HG02610 (cell line): ENCODE measurements around the gene CEACAM8.
"Not testable (repeated sequence)": the region's sequence is repeated elsewhere in the genome, so short reads cannot be mapped to it uniquely, and the experiment has no call there.

Experiments
- ATAC-seq: cut with Tn5 transposase; IDR thresholded peaks from one replicate; pipeline ENCODE4 v1.9.1; 2021; ENCODE audit warnings: mild to moderate bottlenecking, moderate library complexity; ENCODE audit not compliant: unreplicated experiment

The CEACAM8 gene

DNA sequence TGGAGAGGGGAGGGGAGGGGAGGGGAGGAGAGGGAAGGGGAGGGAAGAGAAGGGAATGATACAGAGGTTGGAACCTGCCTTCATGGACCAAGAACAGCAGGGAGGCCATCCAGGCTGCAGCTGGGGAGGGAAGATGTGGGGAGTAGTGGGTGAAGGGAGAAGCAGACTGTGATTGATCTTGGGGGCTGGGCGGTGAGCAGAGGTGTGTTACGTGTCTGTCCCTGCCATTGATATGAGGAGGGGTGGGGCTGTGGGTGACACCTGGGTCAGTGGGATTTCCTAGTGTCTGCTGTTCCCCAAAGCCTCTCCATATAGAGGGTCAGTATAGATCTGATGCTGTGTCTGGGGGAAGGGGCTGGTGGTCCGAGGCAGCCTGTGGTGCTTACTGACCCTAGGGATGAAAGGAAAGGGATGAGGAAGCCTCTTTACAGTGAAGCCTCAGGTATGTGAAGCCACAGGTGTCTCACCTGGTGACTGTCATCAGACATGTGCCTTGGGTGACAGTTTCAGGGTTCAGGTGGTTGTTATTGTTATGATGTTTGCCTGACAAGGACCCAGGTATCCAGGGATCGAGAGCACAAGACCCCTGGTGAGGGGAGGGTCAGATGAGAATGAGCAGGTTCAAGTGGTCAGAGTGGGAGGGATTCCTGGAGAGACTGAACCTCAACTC lies 47.8 kb downstream of the CEACAM8 start:
- ATAC-seq = no peak

DNA sequence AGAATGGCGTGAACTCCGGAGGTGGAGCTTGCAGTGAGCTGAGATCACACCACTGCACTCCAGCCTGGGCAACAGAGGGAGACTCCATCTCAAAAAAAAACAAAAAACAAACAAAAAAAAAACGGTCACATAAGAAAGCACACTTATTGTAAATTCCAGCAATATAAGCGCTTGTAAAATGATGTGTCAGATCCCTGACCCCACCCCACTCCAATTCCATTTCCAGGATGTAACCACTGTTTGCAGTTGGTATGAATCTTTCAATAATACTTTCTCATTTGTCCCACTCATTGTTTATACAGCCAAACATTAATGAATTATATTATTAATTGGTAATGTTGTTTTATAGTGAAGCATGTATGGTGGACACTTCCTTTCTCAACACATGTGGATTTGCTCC lies 50.6 kb downstream of the CEACAM8 start:
- ATAC-seq = no peak

DNA sequence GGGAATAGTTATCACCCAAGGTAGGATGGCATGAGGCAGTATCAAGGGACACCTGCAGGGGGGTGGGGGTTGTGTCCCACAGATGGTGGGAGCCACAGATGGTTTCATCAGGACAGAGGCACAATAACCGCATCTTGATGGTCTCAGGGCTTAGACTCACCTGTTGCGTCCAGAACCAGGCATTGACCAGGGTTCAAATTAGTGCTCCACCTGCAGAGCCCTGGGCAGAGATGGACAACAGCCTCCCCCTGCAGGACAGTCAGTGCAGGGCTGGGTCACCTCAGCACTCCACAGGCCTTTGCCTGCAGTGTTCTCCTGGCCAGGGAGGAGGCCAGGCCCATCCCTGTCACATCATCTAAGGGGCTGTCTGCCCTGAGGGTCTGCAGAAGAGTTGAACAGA lies 51.9 kb downstream of the CEACAM8 start:
- no peak for ATAC-seq

DNA sequence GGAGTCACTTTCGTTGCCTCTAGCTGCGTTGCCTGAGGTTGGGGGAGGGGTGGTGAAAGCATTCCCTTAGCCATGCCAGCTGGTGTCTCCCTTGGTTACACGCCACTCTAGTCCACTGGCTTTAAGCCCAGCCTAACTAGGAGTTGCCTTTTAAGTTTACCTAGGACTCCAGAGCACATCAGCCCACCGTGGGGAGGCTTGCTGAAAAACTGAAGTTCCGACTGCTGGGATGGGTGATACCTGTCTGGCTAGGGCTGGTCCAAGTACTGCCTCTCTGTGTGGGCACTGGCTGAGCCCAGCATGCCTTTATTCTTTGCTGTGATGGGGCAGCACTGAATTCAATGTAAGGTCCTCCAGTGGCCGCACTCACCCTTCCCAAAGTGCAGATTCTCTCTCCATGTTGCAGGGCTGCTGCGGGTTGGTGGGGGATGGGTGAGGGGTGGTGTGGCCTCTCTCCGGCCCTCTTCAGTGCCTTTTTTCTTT lies 54.6 kb downstream of the CEACAM8 start:
- ATAC-seq = no peak

DNA sequence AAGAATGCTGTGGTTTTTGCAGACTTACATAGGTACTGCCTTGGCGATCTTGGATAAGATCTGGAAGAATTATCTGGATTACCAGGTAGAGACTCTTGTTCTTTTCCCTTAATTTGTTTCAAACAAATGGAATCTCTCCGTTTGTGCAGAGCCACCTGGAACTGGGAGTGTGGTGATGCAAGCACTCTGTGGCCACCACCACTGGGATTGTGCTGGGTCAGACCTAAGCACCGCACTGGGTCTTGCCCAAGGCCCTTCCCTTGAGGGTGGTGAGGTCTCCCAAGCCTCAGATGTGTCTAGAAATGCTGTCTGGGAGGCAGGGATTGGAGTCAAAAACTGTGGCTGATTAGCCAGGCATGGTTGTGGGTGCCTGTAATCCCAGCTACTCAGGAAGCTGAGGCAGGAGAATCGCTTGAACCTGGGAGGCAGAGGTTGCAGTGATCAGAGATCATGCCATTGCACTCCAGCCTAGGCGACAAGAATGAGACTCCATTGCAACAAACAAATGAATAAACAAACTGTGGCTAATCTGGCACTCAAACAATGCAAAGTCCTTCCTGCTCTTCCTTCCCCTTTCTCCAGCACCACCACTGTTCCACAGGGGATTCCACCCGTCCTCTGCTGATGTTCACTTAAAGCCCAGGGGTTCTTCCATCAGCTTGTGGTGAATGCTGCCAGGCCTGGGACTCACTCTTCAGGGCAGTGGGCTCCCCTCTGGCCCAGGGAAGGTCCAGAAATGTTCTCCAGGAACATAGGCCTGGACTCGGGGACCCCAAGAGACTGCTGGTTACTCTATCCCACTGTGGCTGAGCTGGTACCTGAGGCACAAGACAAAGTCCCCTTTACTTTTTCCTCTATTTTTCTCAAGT lies 55.6 kb downstream of the CEACAM8 start:
- no peak for ATAC-seq

DNA sequence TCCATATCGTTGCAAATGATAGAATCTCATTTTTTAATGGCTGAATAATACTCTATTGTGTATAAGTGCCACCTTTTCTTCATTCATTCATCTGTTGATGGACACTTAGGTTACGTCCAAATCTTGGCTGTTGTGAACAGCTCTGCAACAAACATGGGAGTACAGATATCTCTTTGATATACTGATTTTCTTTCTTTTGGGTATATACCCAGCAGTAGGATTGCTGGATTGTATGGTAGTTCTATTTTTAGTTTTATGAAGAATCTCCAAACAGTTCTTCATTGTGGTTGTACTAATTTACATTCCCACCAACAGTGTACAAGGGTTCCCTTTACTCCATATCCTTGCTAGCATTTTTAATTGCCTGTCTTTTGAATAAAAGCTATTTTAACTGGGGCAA lies 59.4 kb downstream of the CEACAM8 start:
- not testable (repeated sequence) for ATAC-seq

DNA sequence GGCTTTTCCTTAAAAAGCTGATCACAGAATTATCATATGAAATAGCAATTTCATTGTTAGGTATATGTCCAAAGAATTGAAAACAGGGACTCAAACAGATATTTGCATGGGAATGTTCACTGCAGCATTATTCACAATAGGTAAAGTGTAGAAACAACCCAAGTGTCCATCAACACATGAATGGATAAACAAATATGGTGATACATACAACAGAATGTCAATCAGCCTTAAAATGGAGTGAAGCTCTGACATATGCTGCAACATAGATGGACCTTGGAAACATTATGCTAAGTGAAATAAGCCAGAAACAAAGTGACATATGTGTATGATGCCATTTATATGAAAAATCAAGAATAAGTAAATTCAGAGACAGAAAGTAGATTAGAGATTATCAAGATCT lies 60.3 kb downstream of the CEACAM8 start:
- no peak for ATAC-seq

DNA sequence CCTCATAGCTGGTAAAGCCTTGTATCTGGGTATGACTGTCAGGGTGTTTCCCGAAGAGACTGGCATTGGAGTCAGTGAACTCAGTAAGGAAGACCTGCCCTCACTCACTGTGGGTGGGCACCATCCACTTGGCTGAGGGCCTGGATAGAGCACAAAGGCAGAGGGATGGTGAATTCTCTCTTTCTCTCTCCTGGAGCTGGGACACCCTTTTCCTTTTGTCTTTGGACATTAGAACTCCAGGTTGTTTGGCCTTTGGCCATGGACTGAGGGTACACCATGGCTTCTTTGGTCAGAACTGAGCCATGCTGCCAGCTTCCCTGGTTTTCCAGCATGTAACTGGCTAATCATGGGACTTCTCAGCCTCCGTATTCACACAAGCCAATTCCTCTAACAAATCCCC lies 61.8 kb downstream of the CEACAM8 start:
- no peak for ATAC-seq

DNA sequence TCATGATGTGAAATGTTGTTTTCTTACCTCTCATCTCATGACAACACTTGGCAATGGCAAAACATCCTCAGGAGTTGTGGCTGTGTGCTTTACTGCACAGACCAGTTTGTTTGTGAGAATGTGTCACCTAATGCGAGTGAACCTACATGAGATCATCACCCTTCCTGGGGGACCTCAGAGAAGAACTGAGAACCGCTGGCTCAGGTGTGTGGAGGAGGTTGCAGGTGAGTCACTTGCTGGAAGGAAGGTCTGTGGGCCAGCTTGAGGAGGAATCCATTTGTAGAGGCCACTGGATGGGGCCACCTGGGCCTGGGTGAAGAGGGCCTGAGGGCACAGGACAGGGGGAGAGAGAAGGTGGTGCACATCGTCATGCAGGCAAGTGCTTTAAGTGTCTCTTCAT lies 63.4 kb downstream of the CEACAM8 start:
- ATAC-seq = no peak
